ENCODE data around the gene KLF13. TPM values are rescaled to one million over a fixed set of nuclear protein-coding genes. Genes with fewer than 3 reads are reported as not detected.

The KLF13 gene
- total RNA-seq, 1 donor from 2014 or later, result 41.8 TPM

DNA sequence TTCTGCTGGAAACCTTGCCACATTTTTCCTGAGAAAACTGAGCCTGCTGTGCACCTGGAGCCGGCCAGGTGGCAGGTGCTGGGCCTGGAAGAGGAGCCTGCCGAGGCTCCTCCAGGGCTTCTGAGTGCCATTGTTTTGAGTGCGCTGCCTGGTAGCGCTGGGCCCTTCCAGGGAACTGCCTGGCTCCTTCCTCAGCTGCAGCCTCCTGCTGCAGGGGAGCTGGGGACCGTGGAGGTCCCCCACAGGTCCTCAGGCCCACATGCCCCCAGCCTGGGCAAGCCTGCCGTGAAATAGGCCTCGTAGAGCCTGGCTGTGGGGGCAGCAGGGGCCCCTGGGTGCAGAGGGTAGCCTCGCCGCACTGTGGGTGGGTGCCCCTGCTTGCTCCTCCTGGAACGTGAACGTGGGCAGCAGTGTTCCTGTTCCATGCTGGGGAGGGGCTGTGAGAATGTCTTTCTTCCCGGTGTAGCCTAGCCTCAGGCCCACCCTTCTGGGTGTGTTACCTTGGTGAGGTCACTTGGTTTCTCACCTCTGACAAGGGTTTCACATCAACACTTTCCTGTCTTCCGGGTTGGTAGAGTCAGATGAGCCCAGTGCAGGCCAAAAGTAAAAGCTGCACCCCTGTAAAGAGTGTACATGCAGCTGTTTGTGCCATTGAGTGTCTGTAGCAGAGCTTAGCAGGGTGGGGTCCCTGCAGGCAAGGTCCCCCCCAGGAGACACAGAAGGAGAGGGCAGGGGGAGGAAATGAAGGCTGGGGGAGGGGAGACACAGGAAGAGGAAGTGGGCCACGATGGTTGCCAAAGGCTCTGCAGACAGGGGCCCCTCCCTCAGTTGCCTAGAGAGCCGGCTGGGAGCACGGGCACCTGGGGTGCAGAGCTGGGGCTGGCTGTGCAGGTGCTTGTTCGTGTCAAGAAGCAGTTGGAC, 34.5 kb downstream of the KLF13 start:
- DNase-seq (ENCODE audit: low spot score), result no peak

DNA sequence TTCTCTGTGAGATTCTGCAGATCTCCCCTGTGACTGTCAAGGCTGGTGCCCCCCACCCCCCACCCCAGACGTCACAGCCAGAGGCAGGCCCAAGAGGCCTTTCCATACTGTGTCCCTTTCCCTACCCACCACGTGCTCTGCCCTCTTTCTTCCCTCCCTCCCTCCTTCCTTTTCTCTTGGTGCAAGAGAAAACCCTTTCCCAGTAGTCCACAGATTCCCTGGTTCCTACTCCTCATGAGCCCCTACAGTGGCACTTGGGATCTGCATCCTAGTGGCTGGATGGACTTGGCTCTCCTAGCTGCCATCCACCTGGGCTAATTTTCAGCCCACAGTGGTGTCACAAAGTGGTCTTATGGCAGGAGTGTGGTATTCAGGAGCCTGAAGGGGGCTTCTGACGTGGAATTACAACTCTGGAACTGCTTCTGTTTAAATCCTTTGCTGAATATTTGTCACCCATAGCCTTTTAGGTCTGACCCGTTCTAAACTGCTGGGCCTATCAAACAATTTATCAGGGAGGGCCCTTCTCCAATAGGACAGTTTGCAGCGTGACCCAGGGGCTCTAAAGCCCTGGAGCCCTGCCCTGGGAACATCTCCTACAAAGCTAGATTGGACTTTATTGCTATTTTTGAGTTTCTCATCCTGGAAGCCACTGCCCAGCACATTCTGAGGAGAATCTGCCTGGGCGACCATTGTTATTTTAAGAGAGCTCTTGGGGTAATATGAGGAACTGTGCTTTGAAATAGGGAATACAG, 35.3 kb downstream of the KLF13 start:
- no peak for DNase-seq (ENCODE audit: low spot score)

DNA sequence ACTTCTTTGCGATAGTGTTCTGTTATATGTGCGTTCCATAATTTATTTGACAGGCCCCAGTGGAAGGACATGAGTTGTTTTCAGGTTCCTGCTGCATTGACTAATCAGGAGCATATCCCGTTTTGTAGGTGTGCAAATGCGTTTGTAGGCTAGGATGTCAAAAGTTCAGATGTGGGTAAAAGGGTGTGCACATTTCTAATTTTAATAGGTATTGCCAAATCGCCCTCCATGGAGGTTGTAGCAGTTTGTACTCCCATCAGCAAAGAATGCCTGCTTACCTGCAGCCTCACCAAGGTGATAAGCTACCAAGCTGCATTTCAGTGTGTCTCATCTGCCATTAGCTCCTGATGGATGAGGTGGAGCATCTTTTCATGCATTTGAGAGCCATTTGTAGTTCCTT, 36.3 kb downstream of the KLF13 start:
- DNase-seq (ENCODE audit: low spot score), result no peak

DNA sequence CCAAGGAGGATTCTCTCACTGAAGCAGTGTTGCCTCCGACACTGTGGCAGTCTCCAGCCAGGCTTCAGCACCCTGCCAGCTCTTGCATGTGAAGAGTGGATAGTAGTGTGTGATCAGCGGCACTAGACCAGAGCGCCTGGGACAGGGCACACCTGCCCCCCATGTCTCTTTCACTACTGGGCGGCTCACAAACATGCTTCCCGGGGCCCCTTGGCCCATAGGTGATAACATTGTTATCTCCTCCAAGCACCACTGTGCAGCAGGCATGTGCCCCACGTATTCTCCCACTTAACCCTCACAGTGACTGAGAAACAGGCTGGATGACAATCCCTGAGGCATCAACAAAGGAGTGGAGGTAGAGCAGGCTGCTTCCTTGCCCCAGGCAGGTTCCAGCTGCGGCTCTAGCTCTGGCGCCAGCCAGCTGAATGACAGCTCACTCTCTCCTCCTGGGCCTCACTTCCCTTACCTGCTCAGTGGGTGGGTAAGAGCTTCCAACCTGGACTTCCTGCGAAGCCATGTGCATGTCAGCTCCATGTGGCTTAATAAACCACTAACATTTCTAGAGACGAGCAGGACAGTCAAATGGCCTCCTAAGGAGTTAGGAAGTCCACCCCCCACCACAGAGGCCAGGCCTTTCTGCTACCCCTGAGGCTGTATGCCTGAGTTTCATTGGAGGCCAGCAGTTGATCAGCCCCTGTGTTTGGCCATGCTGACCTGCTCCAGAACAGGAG, 37.8 kb downstream of the KLF13 start:
- DNase-seq (ENCODE audit: low spot score), result peak; percentile 24

DNA sequence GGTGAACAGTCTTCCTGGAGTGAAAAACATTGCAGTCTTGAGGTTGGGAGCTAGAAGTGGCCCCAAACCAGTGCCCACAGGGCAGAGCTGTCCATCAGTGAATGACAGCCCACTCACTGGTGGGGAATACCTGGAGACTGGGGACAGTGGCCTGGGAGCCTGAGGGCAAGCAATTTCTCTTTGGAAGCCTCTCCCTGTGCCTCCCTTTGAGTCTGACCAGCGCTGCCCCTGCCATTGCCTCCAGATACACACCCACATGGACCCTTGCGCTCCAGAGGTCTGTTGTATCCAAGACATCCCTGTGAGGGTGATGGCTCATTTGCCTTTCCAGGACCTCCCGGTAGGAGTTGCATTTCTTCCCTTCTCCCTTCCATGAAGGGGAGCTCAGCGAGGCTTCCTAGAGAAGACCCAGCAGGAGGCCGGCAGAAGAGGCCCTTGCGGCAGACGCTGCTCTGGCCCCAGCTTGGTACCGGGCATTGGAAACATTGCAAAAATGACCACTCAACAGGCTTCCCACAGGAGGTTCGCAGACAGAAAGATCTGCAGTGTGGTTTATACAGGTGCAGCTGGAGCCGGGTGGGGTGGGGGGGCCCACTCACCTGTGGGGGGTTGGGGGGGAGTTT, 38.5 kb downstream of the KLF13 start:
- DNase-seq (ENCODE audit: low spot score), result no peak

DNA sequence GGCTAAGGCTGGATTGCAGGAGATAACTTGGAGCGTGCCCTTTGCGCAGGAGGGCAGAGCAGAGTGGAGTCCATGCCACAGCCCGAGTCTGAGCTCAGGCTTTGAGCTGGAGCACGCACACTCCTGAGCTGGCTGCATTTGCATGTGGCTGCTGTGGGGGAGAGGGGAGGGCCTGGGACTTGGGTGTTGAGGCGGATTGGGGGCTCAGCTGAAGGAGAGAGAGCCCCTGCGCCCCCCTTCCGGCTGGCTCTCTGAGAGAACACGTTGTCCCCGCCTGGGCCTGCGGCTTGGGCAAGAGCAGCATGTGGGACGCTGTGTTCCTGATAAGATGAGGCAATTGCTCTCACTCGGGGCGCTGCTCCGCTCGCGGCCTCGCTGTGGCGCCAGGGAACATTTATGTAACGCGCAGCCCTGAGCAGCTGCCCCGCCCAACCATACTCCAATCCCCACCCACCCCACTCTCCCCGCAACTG, 39.1 kb downstream of the KLF13 start:
- peak; percentile 90 for DNase-seq (ENCODE audit: low spot score)

DNA sequence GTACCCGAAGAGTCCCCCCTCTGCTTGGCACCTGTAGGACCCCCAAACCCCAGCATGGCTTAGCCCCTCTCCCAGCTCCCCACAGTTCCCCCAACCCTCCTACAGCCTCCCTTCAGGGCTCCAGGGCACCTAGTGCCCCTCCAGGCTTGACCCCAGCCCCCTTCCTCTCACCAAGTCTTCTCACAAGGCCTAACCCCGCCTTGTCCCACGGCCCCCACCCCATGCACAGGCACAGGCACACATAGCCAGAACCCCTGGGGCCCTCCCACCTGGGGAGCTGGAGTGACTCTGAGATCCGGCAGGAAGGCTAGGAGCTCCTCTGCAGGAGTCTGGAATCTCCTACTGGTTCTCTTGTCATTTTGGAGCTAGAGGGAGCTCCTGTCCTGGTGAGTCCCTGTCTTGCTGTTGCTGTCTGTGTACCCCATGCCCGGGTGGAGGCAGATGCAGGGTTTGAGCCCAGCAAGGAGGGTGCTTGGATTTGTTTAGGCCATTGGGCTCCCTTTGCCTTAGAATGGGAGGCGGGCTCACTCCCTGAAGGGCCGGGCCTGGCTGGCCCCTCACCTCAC, 39.6 kb downstream of the KLF13 start:
- DNase-seq (ENCODE audit: low spot score), result peak; percentile 74

DNA sequence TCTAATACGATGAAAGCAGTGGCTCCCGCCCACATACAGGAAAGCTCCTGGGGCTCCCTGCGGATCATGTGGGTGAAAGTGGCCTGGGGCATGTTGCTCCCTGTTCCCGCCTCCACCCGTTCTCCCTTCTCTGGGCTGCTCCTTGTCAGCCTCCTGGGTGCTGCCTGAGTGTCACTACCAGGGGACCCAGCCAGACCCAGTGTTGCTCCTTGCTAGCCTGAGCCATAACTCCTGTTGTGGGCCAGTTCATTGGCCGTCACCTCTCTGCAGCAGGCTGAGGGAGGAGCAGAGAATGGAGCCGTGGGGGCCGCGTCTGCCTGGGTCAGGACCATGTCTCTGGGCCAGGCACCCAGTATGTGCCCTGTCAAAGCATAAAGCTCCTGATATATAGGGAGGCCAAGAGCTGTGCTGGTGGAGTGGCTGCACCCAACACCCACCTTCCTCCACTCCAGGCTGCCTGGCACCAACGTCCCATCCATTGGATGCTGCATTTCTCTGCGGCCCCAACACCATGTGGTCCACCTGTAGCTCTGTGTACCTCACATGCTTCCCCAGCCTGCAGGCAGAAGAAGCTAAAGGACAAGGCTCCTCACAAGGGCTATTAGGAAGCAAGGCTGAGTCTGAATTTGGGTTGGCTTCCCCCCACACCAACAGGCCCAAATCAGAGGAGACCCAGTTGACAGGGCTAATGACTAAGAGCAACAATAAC, 40.5 kb downstream of the KLF13 start:
- peak; percentile 57 for DNase-seq (ENCODE audit: low spot score)

DNA sequence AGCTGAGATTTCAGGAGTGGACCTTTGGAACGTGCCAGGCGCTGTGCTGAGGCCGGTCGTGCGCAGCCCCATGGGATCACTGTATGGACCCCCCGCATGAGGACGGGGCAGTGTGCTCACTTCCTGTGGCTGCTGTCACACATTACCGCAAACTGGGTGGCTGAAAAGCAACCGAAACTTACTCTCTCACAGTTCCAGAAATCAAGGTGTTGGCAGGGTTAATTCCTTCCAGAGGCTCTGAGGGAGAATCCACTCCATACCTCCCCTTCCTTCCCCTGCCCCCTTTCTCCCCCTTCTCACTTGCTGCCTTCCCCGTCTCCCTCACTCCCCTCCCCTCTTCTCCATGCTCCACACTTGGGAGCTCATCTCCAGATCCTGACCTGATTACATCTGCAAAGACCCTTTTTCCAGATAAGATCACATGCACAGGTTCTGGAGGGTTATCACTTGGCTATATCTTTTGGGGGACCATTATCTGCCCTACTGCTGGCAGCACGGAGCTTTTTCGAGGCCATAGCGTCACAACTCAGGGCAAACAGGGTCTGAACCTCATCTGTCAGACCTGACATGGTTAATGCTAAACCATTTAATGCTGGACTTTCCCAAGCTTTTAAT, 41.2 kb downstream of the KLF13 start:
- DNase-seq (ENCODE audit: low spot score), result peak; percentile 24

DNA sequence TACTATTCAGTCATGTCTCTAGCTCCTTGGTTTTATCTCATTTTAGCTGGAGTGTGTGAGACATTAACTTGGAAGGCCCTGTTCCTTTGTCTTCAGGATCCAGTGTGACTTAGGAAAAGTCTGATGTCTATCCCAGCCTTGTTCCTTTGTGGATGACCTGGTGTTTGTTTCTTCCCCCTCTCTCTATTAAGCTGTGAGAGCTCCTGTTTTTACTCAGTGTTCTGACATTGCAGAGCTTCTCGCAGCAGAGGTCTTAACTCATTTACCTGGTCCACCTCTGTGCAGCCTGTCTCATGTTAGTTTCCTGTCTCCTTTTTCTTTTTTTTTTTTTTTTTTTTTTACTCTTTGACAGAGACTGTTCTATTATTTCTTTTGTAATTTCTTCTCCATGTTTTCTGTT, 43.1 kb downstream of the KLF13 start:
- no peak for DNase-seq (ENCODE audit: low spot score)

DNA sequence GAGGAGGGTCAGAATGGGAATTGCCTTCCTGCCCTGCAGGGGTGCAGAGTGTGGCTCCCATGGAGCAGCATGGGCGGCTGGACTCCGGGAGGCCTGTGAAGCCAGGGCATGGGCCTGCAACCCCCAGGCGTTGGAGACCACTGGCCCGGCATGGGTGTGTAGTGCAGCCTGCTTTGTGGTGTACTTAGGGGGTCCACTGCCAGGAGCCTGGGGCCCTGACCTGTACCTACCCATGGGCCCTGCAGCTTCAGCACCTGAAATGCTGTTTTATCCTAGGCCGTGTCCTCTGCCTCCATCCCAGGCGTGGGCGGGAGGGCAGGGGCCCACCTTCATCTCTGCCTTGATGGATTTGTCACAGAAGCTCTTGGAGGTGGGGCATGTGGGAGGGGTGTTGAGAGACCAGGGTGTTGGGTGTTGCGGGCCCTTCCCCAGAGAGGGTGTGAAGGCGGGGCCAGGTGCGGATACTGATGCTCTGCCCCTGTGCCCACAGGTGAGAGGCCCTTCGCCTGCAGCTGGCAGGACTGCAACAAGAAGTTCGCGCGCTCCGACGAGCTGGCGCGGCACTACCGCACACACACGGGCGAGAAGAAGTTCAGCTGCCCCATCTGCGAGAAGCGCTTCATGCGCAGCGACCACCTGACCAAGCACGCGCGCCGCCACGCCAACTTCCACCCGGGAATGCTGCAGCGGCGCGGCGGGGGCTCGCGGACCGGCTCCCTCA, 45.0 kb downstream of the KLF13 start:
- DNase-seq (ENCODE audit: low spot score), result no peak

DNA sequence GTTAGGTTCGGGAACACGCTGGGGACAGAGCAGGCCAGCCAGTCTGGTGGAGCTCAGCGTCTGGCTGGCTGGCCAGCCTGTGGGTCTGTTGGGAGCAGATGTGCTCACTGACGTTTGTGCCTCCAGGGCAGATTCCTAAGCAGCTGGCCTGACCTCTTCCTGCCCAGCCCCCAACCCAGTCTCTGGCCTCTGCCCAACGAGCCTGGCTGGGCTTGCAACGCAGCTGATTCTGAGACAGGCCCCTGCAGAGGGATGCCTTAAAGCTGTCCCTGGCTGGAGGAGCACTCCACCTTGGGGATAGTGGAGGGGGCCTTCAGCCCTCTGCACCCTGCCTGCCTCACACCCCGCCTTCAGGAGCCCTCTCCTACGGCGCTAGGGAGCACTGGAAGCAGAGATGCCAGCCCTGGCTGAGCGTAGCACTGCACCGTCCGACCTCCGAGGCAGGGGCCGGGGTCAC, 46.0 kb downstream of the KLF13 start:
- DNase-seq (ENCODE audit: low spot score), result no peak

DNA sequence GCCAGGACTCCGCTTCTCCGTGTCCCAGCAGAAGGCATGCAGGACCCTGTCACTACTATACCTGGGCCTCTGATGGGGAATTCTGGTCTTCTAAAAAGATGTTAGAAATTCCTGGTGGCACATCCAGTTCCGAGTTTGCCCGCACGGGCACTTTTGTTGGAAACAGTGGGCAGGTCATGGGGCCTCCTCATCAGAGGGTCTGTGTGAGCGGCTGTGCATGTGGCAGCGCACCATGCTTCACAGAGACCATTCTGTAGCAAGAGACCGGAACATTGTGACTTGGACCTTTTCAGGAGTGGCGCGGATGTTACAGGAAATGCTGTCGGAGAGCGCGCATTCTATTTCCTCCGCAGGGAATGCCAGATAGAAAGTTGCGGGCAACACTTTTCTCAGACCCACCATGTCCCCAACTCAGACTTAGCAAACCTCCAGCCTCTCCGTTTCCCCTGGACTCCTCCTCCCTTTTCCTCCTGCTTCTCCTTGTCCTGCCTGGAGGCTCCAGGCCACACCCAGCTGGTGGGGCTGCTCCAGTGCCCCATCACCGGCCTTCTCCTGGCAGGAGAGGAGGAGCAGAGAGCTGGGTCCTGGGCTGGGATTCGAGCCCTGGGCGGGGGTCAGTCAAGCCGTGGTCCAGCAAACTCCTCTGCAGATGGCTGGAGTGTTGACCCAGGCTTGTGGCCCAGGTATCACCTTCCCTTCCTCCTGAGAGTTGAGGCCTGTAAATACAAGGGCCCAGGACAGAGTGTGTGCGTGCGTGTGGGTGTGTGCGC, 46.6 kb downstream of the KLF13 start:
- DNase-seq (ENCODE audit: low spot score), result no peak

DNA sequence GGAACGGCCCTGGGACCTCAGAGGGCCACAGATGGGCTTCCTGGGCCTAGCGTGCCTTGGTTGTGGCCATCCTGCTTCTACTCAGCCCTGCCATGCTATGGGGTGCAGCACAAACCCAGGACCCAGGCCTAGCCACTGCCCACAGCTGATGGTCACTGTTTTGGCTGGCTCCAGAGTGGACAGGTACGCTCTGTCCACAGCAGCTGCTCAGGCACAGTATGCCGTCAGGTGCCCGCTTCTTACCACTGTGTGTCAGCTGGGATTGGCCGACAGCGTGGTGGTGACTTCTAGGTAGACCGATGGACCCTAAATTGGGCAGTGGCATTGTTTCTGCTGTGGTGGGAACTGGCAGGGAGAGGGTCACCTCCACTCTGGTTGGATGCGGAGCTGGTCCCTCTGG, 47.3 kb downstream of the KLF13 start:
- DNase-seq (ENCODE audit: low spot score), result no peak

DNA sequence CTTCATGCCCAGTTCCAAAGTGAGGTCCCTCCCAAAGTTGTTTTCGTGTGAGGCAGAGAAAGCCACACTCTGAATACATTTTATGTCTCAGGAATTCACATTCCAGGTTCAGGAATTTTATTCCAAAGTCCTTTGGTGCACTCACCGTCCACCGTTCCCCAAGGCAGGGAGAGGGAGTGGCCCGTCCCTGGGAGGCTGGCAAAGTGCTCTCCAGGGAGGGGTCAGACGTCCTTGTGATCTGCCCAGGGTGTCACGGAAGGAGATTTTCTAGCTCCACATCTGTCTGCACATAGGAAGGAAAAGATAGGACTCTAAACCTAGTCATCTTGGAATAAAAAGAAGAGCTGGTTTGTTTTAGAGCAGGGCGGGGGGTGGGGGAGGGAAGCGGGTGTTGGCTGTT, 47.9 kb downstream of the KLF13 start:
- DNase-seq (ENCODE audit: low spot score), result no peak

DNA sequence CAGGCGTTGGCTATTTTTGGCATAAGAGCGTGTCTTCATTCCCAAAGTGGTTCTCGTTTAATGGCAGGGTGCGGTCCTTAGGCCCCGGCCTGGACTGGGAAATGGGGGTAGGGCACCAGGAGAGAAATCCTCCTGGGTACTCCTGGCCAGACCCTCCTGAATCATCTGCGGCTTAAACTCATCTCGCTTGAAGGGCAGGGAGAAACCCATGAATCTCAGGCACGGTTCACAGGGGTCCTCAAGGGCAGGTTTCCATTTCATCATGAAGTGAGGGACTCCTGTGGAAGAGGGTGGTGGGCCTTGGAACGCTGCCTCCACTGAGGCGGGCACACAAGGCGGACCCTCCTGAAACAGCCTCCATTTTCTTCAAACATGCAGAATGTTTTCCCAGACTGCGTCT, 48.4 kb downstream of the KLF13 start:
- DNase-seq (ENCODE audit: low spot score), result no peak

DNA sequence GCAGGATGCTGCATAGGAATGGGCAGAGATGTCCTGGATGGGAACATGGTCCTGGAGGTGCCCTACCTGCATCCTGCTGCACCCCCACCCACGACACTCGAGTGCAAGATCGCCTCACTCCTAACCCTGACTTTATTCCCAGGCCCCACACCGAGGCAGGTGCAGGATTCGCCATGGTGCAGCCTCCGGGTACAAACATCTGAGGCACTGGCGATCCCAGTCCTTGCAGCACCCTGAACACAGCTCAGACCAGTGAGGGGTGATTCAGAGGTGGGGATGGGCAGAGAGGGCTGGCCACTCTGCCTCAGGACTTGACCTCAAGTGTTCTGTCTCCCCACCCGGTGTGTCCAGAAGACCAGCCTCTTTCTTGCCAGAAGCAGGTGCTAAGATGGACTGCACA, 49.1 kb downstream of the KLF13 start:
- peak; percentile 26 for DNase-seq (ENCODE audit: low spot score)

DNA sequence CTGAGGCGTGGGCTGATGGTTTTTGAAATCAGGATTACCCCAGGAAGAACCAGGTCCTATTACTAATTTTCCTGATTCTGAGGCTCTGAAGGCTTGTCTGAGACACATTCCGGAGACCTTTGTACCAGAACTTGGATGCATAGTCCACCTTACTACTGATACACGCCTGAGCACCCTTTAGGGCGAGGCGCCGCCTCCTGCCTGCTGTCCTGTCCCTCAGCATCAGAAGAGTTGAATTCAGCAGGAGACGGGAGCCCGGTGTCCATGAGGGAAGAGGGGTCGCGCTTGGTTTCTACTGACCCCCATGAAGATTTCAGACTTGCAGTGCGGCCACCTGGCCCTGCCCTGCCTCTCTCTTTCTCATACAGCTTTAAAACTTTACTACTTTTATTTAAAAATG, 49.9 kb downstream of the KLF13 start:
- DNase-seq (ENCODE audit: low spot score), result no peak
